HG03159 (cell line): ENCODE results near the gene TARBP1.
"Not testable (repeated sequence)": the region's sequence is repeated elsewhere in the genome, so short reads cannot be mapped to it uniquely, and the experiment has no call there.

Experiments
- ATAC-seq: cut with Tn5 transposase; IDR thresholded peaks from one replicate; pipeline ENCODE4 v1.9.1; 2021; ENCODE audit warnings: mild to moderate bottlenecking, moderate library complexity; ENCODE audit not compliant: unreplicated experiment

TARBP1 gene, protein sequence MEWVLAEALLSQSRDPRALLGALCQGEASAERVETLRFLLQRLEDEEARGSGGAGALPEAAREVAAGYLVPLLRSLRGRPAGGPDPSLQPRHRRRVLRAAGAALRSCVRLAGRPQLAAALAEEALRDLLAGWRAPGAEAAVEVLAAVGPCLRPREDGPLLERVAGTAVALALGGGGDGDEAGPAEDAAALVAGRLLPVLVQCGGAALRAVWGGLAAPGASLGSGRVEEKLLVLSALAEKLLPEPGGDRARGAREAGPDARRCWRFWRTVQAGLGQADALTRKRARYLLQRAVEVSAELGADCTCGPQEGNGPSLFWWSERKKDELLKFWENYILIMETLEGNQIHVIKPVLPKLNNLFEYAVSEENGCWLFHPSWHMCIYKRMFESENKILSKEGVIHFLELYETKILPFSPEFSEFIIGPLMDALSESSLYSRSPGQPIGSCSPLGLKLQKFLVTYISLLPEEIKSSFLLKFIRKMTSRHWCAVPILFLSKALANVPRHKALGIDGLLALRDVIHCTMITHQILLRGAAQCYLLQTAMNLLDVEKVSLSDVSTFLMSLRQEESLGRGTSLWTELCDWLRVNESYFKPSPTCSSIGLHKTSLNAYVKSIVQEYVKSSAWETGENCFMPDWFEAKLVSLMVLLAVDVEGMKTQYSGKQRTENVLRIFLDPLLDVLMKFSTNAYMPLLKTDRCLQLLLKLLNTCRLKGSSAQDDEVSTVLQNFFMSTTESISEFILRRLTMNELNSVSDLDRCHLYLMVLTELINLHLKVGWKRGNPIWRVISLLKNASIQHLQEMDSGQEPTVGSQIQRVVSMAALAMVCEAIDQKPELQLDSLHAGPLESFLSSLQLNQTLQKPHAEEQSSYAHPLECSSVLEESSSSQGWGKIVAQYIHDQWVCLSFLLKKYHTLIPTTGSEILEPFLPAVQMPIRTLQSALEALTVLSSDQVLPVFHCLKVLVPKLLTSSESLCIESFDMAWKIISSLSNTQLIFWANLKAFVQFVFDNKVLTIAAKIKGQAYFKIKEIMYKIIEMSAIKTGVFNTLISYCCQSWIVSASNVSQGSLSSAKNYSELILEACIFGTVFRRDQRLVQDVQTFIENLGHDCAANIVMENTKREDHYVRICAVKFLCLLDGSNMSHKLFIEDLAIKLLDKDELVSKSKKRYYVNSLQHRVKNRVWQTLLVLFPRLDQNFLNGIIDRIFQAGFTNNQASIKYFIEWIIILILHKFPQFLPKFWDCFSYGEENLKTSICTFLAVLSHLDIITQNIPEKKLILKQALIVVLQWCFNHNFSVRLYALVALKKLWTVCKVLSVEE (N-terminal part only)

DNA sequence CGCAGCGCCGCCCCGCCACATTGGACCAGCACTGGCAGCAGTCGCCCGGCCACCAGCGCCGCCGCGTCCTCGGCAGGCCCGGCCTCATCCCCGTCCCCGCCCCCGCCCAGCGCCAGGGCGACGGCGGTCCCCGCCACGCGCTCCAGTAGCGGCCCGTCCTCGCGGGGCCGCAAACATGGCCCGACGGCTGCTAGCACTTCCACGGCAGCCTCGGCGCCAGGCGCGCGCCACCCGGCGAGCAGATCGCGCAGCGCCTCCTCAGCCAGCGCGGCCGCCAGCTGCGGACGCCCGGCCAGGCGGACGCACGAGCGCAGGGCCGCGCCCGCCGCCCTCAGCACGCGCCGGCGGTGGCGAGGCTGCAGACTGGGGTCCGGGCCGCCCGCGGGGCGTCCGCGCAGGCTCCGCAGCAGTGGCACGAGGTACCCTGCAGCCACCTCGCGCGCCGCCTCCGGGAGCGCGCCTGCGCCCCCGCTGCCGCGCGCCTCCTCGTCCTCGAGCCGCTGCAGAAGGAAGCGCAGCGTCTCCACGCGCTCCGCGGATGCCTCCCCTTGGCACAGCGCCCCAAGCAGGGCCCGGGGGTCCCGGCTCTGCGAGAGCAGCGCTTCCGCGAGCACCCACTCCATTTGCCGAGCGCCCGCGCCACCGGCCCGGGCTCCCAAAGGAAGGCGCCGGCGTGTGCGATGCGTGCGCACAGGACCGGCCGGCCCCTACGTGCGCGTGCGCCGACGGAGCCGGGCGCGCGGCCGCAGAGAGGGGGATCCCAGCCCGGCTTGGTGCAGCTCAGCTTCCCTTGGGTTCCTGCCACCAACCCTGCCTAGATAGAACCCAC, at the start of gene TARBP1:
Gene TARBP1, minus strand, starts transcription at position 699 of the 829 bp plus-strand sequence. Its CDS starts 76 bp downstream, at position 623.
- peak; percentile 62 for ATAC-seq

GRCh38 chr1:234528074-234528865, 49.3 kb upstream of the TARBP1 start:
- no peak for ATAC-seq

- no peak for ATAC-seq
Measured at GRCh38 chr1:234527346-234527745, 48.4 kb upstream of the TARBP1 start.

GRCh38 chr1:234526922-234527321, 47.9 kb upstream of the TARBP1 start:
- no peak for ATAC-seq

DNA sequence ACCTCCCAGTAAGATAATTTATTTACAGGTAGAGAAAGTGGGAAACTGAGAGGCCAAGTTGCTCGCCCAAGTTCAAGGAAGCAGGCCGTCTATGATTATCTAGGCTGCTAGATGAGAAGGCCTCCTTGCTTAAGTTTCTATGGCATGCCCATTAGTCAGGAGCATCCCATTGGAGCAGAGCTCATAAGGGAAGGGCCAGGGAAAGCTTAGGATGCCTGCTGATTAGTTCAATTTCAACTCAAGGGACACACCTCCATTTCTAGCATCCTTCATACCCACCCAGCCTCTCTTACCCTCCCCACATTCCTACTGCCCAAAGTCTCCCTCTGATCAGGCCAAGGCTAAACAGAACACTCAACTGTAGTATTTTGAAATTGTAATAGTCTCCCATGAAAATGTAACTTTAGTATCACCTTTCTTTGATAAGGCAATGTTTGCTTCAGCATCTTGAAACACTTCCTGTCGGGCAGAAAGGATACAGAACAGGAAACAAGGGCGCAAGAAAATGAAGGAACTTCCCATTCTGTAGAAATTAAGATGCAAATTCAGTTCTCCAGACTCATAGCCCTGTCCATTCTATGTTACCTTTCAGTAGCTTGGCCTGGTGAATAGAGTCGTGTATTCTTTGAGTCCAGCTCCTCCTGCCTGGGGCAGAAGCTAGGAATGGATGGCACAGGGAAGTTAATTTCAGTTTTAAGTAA, 46.3 kb upstream of the TARBP1 start:
- no peak for ATAC-seq

DNA sequence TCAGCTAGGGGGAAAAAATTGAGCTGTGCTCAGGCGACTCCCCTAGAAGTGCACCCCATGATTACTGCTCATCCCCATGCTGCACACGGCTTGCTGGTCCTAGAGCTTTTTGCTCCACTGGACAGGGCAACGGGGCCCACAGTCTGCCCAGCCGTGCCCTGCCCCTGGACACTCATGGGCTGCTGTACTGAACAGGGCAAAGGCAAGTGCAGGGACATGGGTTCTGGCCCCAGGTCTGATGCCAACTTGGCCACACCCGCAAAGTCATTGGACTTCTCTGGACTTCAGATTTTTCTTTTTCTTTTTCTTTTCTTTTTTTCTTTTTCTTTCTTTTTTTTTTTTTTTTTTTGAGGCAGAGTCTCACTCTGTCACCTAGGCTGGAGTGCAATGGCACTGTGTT, 42.9 kb upstream of the TARBP1 start:
- no peak for ATAC-seq

- no peak for ATAC-seq
Measured at GRCh38 chr1:234520908-234521817, 42.2 kb upstream of the TARBP1 start.

GRCh38 chr1:234519506-234519905, 40.5 kb upstream of the TARBP1 start:
- ATAC-seq: no peak

- no peak for ATAC-seq
Measured at GRCh38 chr1:234518876-234519275, 39.9 kb upstream of the TARBP1 start.

GRCh38 chr1:234518086-234518485, 39.1 kb upstream of the TARBP1 start:
- ATAC-seq: not testable (repeated sequence)

DNA sequence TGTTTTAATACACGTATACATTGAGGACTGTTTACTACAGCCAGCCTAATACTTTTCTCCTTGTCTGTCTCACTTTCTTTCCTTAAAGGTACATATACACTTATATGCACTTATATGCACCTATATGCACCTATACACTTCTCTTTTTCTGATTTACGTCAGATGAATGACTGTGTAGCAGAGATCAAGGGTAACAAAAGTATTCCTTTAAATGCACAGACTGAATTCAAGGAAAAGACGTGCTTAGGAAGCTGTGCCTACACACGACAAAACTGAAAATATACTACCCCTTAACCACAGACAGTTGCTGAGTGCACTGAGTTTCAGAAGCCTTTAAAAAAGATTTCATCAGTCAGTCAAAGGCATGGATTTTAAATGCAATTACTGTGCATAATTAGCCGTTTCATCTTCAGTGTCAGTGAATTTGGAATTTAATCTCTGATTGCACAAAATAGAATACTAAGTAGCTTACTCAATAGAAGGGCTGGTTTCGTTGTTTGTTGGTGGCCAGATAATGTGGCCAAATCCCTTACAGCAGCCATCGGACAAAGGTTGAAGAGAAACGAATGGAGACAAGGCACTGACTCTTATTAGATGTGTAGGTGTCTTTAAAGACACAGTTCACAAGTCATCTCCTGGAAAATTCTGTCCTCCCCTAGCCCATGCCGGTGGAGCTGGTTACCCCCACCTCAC, 38.3 kb upstream of the TARBP1 start:
- no peak for ATAC-seq

GRCh38 chr1:234515821-234516241, 36.9 kb upstream of the TARBP1 start:
- no peak for ATAC-seq

DNA sequence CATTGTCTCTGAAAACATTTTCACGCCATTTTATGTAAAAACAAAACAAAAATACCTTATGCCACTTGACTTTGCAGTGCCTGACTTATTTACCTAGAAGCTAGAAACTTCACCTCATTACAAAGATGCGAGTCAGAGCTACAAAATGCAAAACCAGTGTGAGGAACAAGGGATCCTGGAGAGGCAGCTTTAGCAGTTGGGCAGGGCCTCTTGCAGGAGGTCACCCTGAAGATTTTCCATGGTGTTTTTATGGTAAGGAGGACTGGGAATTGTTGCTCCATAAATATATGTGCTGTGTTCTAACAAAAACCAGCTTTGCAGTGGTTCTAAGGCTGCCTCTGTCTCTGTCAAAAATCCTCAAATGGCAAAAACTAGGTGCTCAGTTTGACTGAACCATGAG, 36.4 kb upstream of the TARBP1 start:
- no peak for ATAC-seq

DNA sequence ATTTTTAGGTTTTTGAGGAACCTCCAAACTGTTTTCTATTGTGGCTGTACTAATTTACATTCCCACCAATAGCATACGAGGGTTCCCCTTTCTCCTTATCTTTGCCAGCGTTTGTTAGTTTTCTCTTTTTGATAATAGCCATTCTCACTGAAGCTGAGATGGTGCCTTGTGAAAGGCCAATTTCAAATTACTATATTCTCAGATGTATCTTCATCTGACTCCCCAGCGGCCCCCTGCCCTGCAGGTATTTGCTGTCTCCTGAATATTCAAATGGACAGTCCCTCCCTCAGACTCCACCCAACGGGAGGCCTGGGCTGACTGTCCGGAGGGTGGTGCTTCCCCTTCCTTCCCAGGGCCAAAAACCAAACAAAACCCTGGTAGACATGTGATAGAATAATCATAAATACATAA, 33.5 kb upstream of the TARBP1 start:
- no peak for ATAC-seq

- ATAC-seq: no peak
Measured at GRCh38 chr1:234509457-234510328, 30.7 kb upstream of the TARBP1 start.
